Cardiac fibroblast (primary cell): ENCODE measurements around the gene CAPZA2.

Experiments used
- DNase-seq, 2 donors: peaks; one replicate each; pipeline versions ENCODE4 v3.0.0 to v3.0.0-alpha.2; 2010; ENCODE audit warnings: low read depth in 2 of 2
- H3K4me3 ChIP-seq, 2 donors: replicated peaks in 1 of 2; 1 replicate in 1 of 2; 2 replicates in 1 of 2; pipeline ENCODE4 v1.5.1; 2011; ENCODE audit warnings: low read depth in 2 of 2, low read length in 2 of 2, mild to moderate bottlenecking in 2 of 2, moderate library complexity in 1 of 2
- TF ChIP-seq, protein P1 (sequence below): IDR thresholded peaks from one replicate; pipeline ENCODE4 v1.5.1; 2011; ENCODE audit warnings: low read depth, mild to moderate bottlenecking, low read length, inconsistent platforms

The CAPZA2 gene

DNA sequence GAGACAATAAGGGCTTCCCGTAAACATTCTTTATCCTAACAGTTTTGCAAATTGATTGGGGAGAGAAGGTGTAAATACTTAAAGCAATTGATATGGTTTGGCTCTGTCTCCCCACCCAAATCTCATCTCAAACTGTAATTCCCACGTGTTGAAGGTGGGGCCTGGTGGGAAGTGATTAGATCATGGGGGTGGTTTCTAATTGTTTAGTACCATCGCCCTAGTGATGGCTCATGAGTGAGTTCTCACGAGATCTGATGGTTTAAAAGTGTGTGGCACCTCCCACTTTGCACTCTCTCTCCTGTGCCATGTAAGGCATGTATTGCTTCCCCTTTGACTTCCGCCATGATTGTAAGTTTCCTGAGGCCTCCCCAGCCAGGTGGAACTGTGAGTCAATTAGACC, 22.1 kb upstream of the CAPZA2 start:
- DNase-seq: no peak
- TF ChIP-seq, protein P1, sequence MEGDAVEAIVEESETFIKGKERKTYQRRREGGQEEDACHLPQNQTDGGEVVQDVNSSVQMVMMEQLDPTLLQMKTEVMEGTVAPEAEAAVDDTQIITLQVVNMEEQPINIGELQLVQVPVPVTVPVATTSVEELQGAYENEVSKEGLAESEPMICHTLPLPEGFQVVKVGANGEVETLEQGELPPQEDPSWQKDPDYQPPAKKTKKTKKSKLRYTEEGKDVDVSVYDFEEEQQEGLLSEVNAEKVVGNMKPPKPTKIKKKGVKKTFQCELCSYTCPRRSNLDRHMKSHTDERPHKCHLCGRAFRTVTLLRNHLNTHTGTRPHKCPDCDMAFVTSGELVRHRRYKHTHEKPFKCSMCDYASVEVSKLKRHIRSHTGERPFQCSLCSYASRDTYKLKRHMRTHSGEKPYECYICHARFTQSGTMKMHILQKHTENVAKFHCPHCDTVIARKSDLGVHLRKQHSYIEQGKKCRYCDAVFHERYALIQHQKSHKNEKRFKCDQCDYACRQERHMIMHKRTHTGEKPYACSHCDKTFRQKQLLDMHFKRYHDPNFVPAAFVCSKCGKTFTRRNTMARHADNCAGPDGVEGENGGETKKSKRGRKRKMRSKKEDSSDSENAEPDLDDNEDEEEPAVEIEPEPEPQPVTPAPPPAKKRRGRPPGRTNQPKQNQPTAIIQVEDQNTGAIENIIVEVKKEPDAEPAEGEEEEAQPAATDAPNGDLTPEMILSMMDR: no peak
- no peak overlapping the region for H3K4me3 ChIP-seq

DNA sequence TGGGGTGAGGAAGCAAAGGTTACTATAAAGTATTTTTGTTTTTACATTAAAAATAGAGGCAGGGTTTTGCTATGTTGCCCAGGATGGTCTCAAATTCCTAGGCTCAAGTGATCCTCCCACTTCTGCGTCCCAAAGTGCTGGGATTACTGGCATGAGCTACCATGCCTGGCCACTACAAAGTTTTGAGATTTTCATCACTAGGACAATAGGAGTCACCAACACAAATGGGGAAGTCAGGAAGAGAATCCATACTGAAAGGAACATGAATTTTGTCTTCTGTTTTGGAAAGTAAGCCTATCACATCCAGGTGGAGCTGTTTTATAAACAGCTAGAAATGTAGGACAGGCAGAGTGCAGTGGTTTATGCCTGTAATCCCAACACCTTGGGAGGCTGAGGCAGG, 20.0 kb upstream of the CAPZA2 start:
- H3K4me3 ChIP-seq: no peak overlapping the region
- TF ChIP-seq, protein P1: no peak
- DNase-seq: no peak

GRCh38 chr7:116843378-116843777, 19.0 kb upstream of the CAPZA2 start:
- no peak overlapping the region for H3K4me3 ChIP-seq
- no peak for DNase-seq
- TF ChIP-seq, protein P1: no peak

GRCh38 chr7:116851175-116851574, 11.2 kb upstream of the CAPZA2 start:
- H3K4me3 ChIP-seq: no peak overlapping the region
- DNase-seq: no peak
- TF ChIP-seq, protein P1: no peak

DNA sequence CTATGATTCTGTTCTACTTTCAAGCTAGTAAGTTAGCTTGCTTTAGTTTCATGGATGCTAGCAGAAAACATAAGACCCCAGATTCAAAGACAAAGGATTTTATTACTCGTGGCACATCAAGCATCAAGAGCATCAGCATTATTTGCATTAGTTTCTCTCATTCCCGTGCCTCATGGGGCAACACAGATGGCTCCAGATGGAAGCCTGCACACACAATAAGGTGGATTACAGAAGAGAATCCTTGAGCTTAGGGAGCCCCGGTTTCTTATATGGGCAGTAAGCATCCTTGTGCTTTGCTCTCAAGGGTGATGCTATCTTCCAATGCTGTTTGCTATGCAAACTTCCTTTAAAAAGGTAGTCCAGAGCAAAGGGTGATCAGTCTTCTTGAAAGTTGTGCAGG, 10.7 kb upstream of the CAPZA2 start:
- TF ChIP-seq, protein P1: no peak
- no peak overlapping the region for H3K4me3 ChIP-seq
- DNase-seq: no peak

GRCh38 chr7:116854132-116854531, 8.3 kb upstream of the CAPZA2 start:
- H3K4me3 ChIP-seq: no peak overlapping the region
- no peak for DNase-seq
- TF ChIP-seq, protein P1: no peak

DNA sequence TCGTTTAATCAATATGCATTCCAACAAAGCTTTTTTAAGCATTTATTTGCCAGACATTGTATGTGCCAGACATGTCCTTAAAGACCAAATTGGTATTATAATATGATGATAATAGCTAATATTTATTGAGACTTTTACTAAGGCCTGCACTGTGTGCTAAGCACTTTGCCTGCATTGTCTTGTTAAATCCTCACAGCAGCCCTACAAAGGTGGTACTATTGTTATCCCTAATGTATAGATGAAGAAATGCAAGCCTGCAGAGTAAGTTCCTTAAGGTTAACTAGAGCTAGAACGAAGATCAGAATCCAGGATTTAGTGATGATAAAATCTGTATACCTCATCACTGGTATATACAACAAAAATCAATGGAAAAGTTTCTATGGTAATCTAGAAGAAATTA, 5.3 kb upstream of the CAPZA2 start:
- no peak overlapping the region for H3K4me3 ChIP-seq
- DNase-seq: no peak
- TF ChIP-seq, protein P1: no peak
